ENCODE results near the gene VSTM4.

VSTM4 gene

GRCh38 chr10:49115015-49115795, at the start of gene VSTM4:
VSTM4 (minus strand) TSS chr10:49115522; CDS start chr10:49115485, 37 bp downstream.
- no peak for DNase-seq

GRCh38 chr10:49164559-49165188, 49.4 kb upstream of the VSTM4 start:
- DNase-seq = peak; percentile 72 to 79

- no peak for DNase-seq
Measured at GRCh38 chr10:49163741-49164140, 48.4 kb upstream of the VSTM4 start.

- DNase-seq = no peak
Measured at GRCh38 chr10:49162761-49163310, 47.5 kb upstream of the VSTM4 start.

- no peak for DNase-seq
Measured at GRCh38 chr10:49162063-49162462, 46.7 kb upstream of the VSTM4 start.

GRCh38 chr10:49161411-49161997, 46.2 kb upstream of the VSTM4 start:
- DNase-seq = peak; percentile 80 to 86

GRCh38 chr10:49160814-49161213, 45.5 kb upstream of the VSTM4 start:
- no peak for DNase-seq

GRCh38 chr10:49160110-49160509, 44.8 kb upstream of the VSTM4 start:
- no peak for DNase-seq

- DNase-seq = no peak
Measured at GRCh38 chr10:49158915-49159314, 43.6 kb upstream of the VSTM4 start.

- peak; percentile 33 to 52 for DNase-seq
Measured at GRCh38 chr10:49158404-49158803, 43.1 kb upstream of the VSTM4 start.

GRCh38 chr10:49157229-49157628, 41.9 kb upstream of the VSTM4 start:
- DNase-seq = no peak

GRCh38 chr10:49154641-49155040, 39.3 kb upstream of the VSTM4 start:
- DNase-seq = no peak

- no peak for DNase-seq
Measured at GRCh38 chr10:49153971-49154370, 38.6 kb upstream of the VSTM4 start.

- no peak for DNase-seq
Measured at GRCh38 chr10:49153115-49153514, 37.8 kb upstream of the VSTM4 start.

- DNase-seq = no peak
Measured at GRCh38 chr10:49152663-49153062, 37.3 kb upstream of the VSTM4 start.

GRCh38 chr10:49152037-49152436, 36.7 kb upstream of the VSTM4 start:
- no peak for DNase-seq

- no peak for DNase-seq
Measured at GRCh38 chr10:49151481-49151880, 36.2 kb upstream of the VSTM4 start.

- DNase-seq = no peak
Measured at GRCh38 chr10:49151025-49151445, 35.7 kb upstream of the VSTM4 start.

- no peak for DNase-seq
Measured at GRCh38 chr10:49150426-49150825, 35.1 kb upstream of the VSTM4 start.

- no peak for DNase-seq
Measured at GRCh38 chr10:49149881-49150280, 34.6 kb upstream of the VSTM4 start.

- DNase-seq = no peak
Measured at GRCh38 chr10:49144058-49144720, 28.9 kb upstream of the VSTM4 start.

GRCh38 chr10:49143249-49143648, 27.9 kb upstream of the VSTM4 start:
- DNase-seq = no peak
